GM23338 (cell line): ENCODE results near the gene MEOX2. TPM values are rescaled to one million over a fixed set of nuclear protein-coding genes. Genes with fewer than 3 reads are reported as not detected.

Source experiments
- ATAC-seq: fragments of 200-7000 bp; cut with Tn5 transposase; 3 replicates; pipeline ENCODE4 v1.9.1; 2020
- DNase-seq: peaks from one replicate; pipeline ENCODE4 v3.0.0-alpha.2; 2015; ENCODE audit warnings: low spot score
- H2AFZ ChIP-seq: fragments of 200-600 bp; sonication (generic); 2 replicates; pipeline ENCODE4 v1.8.0; 2016; ENCODE audit warnings: antibody characterized with exemption, mild to moderate bottlenecking, moderate library complexity
- H3F3A ChIP-seq: fragments of 200-600 bp; sonication (generic); replicated peaks from 2 replicates; pipeline ENCODE4 v1.8.0; 2017; ENCODE audit warnings: antibody characterized with exemption, mixed run types, low read depth
- H3K27ac ChIP-seq: fragments of 200-600 bp; sonication (generic); 2 replicates; pipeline ENCODE4 v1.6.1; 2016; ENCODE audit warnings: low read depth
- H3K27me3 ChIP-seq: fragments of 200-600 bp; sonication (generic); 2 replicates; pipeline ENCODE4 v1.8.0; 2016; ENCODE audit warnings: mild to moderate bottlenecking, mixed run types, moderate library complexity; ENCODE audit not compliant: insufficient read depth
- H3K36me3 ChIP-seq: fragments of 200-600 bp; sonication (generic); 2 replicates; pipeline ENCODE4 v1.8.0; 2016; ENCODE audit warnings: mild to moderate bottlenecking; ENCODE audit not compliant: insufficient read depth
- H3K4me1 ChIP-seq: fragments of 200-600 bp; sonication (generic); 2 replicates; pipeline ENCODE4 v1.8.0; 2016; ENCODE audit warnings: mild to moderate bottlenecking, moderate library complexity; ENCODE audit not compliant: insufficient read depth
- H3K4me2 ChIP-seq: fragments of 200-600 bp; sonication (generic); 2 replicates; pipeline ENCODE4 v1.7.1; 2017; ENCODE audit warnings: mixed run types
- H3K4me3 ChIP-seq: fragments of 200-600 bp; sonication (generic); 2 replicates; pipeline ENCODE4 v1.6.1; 2016; ENCODE audit warnings: mixed run types
- H3K79me2 ChIP-seq: fragments of 200-600 bp; sonication (generic); replicated peaks from 2 replicates; pipeline ENCODE4 v1.8.0; 2017; ENCODE audit warnings: mild to moderate bottlenecking; ENCODE audit not compliant: insufficient read depth
- H3K9me2 ChIP-seq: fragments of 200-600 bp; sonication (generic); 2 replicates; pipeline ENCODE4 v1.8.0; 2017; ENCODE audit not compliant: insufficient read depth
- H4K20me1 ChIP-seq: fragments of 200-600 bp; sonication (generic); replicated peaks from 2 replicates; pipeline ENCODE4 v1.8.0; 2017; ENCODE audit warnings: mild to moderate bottlenecking; ENCODE audit not compliant: insufficient read depth
- H3K27ac Mint-ChIP-seq: 2 replicates; pipeline ENCODE4 v1.8.0; 2020; ENCODE audit warnings: inconsistent platforms, mild to moderate bottlenecking, moderate library complexity, mixed read lengths
- H3K27me3 Mint-ChIP-seq: 3 replicates; pipeline ENCODE4 v1.8.0; 2022; ENCODE audit warnings: low read depth, mild to moderate bottlenecking, moderate library complexity, mixed read lengths, inconsistent platforms; ENCODE audit not compliant: insufficient read depth, poor library complexity
- H3K36me3 Mint-ChIP-seq: 3 replicates; pipeline ENCODE4 v1.8.0; 2021; ENCODE audit warnings: low read depth, mild to moderate bottlenecking, inconsistent platforms, moderate library complexity, mixed read lengths
- H3K4me1 Mint-ChIP-seq: 3 replicates; pipeline ENCODE4 v1.8.0; 2020; ENCODE audit warnings: mild to moderate bottlenecking, inconsistent platforms, mixed read lengths
- H3K4me3 Mint-ChIP-seq: 3 replicates; pipeline ENCODE4 v1.8.0; 2021; ENCODE audit warnings: moderate library complexity, mild to moderate bottlenecking, inconsistent platforms, mixed read lengths
- H3K9me3 Mint-ChIP-seq: 3 replicates; pipeline ENCODE4 v1.8.0; 2020; ENCODE audit warnings: moderate library complexity, mild to moderate bottlenecking, inconsistent platforms, mixed read lengths
- CREB1 ChIP-seq: fragments of 250-450 bp; sonication (Bioruptor Pico); IDR thresholded peaks from 2 replicates; pipeline ENCODE4 v1.5.0; 2020; ENCODE audit warnings: low read depth, mild to moderate bottlenecking, moderate library complexity
- EZH2phosphoT487 ChIP-seq: fragments of 200-600 bp; sonication (generic); IDR thresholded peaks from one replicate; pipeline ENCODE4 v1.8.1; 2018; ENCODE audit warnings: antibody characterized with exemption; ENCODE audit not compliant: unreplicated experiment
- JUNB ChIP-seq: IDR thresholded peaks from one replicate; pipeline ENCODE4 v1.6.1; 2016; ENCODE audit warnings: antibody characterized with exemption; ENCODE audit not compliant: unreplicated experiment
- POLR2AphosphoS5 ChIP-seq: IDR thresholded peaks from 2 replicates; pipeline ENCODE4 v1.6.1; 2016; ENCODE audit warnings: antibody characterized with exemption, low read depth
- STAT1 ChIP-seq: IDR thresholded peaks from one replicate; pipeline ENCODE4 v1.6.1; 2016; ENCODE audit warnings: antibody characterized with exemption; ENCODE audit not compliant: unreplicated experiment
- ZNF114 ChIP-seq: fragments of 250-450 bp; sonication (Bioruptor Pico); IDR thresholded peaks from 2 replicates; pipeline ENCODE4 v1.5.0; 2020; ENCODE audit warnings: mild to moderate bottlenecking, moderate library complexity
- ZNF331 ChIP-seq: fragments of 250-450 bp; sonication (Bioruptor Pico); IDR thresholded peaks from 2 replicates; pipeline ENCODE4 v1.5.0; 2020; ENCODE audit warnings: low read depth, mild to moderate bottlenecking, moderate library complexity
- polyA plus RNA-seq: library from polyadenylated mRNA; unstranded; fragments of >200 nt; fragmentation: Nextera tagmentation; extraction: Ambion mirVana; gene quantifications from 2 replicates; pipeline ENCODE4 v1.2.1, GENCODE V29; 2016
- total RNA-seq: library from RNA; depleted of rRNA; stranded (reverse); fragments of >200 nt; shearing (Covaris generic); gene quantifications from 2 replicates; pipeline ENCODE4 v1.2.3, GENCODE V29; 2014
- TF ChIP-seq, protein P1 (sequence below): IDR thresholded peaks from 2 replicates; pipeline ENCODE4 v1.6.1; 2016; ENCODE audit warnings: antibody characterized with exemption
- TF ChIP-seq, protein P2 (sequence below): IDR thresholded peaks from one replicate; pipeline ENCODE4 v1.6.1; 2018; ENCODE audit warnings: antibody characterized with exemption; ENCODE audit not compliant: unreplicated experiment
- TF ChIP-seq, protein P3 (sequence below): fragments of 250-450 bp; sonication (Bioruptor Pico); IDR thresholded peaks from 2 replicates; pipeline ENCODE4 v1.5.0; 2020; ENCODE audit warnings: mild to moderate bottlenecking, moderate library complexity

Gene MEOX2
- total and polyA plus RNA-seq, 2 experiments from 2014 or later = 0.50 to 1.2 TPM

DNA sequence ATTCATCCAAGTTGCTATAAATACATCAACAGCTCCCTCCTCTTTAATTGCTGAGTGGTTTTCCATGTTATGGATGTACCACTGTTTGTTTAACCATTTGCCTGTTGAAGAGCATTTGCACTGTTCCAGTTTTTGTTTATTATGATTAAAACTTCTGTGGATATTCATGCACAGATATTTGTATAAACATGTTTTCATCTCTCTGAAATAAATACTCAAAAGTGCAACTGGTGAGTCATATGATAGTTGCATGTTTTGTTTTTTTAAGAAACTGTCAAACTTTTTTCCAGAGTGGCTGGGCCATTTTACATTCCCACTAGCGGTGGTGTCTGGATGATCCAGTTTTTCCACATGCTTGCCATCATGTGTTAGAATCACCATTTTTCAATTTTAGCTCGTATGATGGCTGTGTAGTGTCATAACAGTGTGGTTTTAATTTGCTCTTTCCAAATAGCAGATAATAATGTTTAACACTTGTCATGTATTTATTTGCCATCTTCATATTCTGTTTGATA lies 33.6 kb downstream of the MEOX2 start:
- no peak for DNase-seq
- no peak overlapping the region for H2AFZ ChIP-seq
- no peaks in the 10 kb centered on the region for H3K4me1 ChIP-seq
- Mint-ChIP-seq H3K4me3 (no peak overlapping the region), H3K27me3 (no peaks in the 10 kb centered on the region), H3K27ac (no peak overlapping the region), H3K36me3 (no peaks in the 10 kb centered on the region), H3K9me3 (no peaks in the 10 kb centered on the region), H3K4me1 (peaks cover 6% of the 10 kb centered on the region; the same call in 2 of the 3 replicates)
- H3K4me3 ChIP-seq = no peak overlapping the region
- TF ChIP-seq POLR2AphosphoS5 = no peak
- TF ChIP-seq, protein P1, sequence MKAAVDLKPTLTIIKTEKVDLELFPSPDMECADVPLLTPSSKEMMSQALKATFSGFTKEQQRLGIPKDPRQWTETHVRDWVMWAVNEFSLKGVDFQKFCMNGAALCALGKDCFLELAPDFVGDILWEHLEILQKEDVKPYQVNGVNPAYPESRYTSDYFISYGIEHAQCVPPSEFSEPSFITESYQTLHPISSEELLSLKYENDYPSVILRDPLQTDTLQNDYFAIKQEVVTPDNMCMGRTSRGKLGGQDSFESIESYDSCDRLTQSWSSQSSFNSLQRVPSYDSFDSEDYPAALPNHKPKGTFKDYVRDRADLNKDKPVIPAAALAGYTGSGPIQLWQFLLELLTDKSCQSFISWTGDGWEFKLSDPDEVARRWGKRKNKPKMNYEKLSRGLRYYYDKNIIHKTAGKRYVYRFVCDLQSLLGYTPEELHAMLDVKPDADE = no peak
- no peaks in the 10 kb centered on the region for H3K27me3 ChIP-seq
- H3K9me2 ChIP-seq = no peaks in the 10 kb centered on the region
- H3K36me3 ChIP-seq = no peaks in the 10 kb centered on the region
- ATAC-seq = no peak
- H3K4me2 ChIP-seq = no peak overlapping the region
- no peaks in the 10 kb centered on the region for H3K79me2 ChIP-seq
- no peaks in the 10 kb centered on the region for H3F3A ChIP-seq
- no peaks in the 10 kb centered on the region for H4K20me1 ChIP-seq
- H3K27ac ChIP-seq = no peak overlapping the region

DNA sequence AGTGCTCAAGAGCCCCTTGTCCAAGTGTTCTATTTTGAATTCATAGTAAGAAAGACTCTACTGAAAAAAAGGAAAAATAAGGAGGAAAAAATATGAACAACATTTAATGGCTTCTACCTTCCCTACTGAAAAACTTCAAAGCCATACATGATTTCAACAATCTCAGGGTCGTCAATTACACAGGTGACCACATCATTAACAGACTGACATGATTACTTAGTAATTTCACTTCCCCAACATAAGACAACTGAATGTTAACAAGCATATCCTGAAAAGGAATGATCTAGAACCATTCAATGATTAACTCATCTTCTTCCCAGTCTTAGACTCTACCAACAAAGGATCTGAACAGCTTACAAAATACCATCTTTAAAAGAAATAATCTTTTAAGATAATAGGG lies 34.8 kb downstream of the MEOX2 start:
- Mint-ChIP-seq H3K27ac (no peak overlapping the region), H3K27me3 (no peaks in the 10 kb centered on the region), H3K4me1 (peaks cover 6% of the 10 kb centered on the region; the same call in 2 of the 3 replicates), H3K9me3 (no peaks in the 10 kb centered on the region), H3K4me3 (no peak overlapping the region), H3K36me3 (no peaks in the 10 kb centered on the region)
- ATAC-seq = no peak
- Histone ChIP-seq H3K79me2 (no peaks in the 10 kb centered on the region), H3K27me3 (no peaks in the 10 kb centered on the region), H3K4me3 (no peak overlapping the region), H3K27ac (no peak overlapping the region), H3F3A (no peaks in the 10 kb centered on the region), H3K36me3 (no peaks in the 10 kb centered on the region), H3K9me2 (no peaks in the 10 kb centered on the region), H2AFZ (no peak overlapping the region), H3K4me1 (no peaks in the 10 kb centered on the region), H3K4me2 (no peak overlapping the region), H4K20me1 (no peaks in the 10 kb centered on the region)
- no peak for DNase-seq
- no peak for TF ChIP-seq ZNF114 (CRISPR knock-in tag)
- TF ChIP-seq, protein P2, sequence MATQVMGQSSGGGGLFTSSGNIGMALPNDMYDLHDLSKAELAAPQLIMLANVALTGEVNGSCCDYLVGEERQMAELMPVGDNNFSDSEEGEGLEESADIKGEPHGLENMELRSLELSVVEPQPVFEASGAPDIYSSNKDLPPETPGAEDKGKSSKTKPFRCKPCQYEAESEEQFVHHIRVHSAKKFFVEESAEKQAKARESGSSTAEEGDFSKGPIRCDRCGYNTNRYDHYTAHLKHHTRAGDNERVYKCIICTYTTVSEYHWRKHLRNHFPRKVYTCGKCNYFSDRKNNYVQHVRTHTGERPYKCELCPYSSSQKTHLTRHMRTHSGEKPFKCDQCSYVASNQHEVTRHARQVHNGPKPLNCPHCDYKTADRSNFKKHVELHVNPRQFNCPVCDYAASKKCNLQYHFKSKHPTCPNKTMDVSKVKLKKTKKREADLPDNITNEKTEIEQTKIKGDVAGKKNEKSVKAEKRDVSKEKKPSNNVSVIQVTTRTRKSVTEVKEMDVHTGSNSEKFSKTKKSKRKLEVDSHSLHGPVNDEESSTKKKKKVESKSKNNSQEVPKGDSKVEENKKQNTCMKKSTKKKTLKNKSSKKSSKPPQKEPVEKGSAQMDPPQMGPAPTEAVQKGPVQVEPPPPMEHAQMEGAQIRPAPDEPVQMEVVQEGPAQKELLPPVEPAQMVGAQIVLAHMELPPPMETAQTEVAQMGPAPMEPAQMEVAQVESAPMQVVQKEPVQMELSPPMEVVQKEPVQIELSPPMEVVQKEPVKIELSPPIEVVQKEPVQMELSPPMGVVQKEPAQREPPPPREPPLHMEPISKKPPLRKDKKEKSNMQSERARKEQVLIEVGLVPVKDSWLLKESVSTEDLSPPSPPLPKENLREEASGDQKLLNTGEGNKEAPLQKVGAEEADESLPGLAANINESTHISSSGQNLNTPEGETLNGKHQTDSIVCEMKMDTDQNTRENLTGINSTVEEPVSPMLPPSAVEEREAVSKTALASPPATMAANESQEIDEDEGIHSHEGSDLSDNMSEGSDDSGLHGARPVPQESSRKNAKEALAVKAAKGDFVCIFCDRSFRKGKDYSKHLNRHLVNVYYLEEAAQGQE = no peak
- TF ChIP-seq, protein P1 = no peak
- TF ChIP-seq CREB1 = no peak
- TF ChIP-seq, protein P3, sequence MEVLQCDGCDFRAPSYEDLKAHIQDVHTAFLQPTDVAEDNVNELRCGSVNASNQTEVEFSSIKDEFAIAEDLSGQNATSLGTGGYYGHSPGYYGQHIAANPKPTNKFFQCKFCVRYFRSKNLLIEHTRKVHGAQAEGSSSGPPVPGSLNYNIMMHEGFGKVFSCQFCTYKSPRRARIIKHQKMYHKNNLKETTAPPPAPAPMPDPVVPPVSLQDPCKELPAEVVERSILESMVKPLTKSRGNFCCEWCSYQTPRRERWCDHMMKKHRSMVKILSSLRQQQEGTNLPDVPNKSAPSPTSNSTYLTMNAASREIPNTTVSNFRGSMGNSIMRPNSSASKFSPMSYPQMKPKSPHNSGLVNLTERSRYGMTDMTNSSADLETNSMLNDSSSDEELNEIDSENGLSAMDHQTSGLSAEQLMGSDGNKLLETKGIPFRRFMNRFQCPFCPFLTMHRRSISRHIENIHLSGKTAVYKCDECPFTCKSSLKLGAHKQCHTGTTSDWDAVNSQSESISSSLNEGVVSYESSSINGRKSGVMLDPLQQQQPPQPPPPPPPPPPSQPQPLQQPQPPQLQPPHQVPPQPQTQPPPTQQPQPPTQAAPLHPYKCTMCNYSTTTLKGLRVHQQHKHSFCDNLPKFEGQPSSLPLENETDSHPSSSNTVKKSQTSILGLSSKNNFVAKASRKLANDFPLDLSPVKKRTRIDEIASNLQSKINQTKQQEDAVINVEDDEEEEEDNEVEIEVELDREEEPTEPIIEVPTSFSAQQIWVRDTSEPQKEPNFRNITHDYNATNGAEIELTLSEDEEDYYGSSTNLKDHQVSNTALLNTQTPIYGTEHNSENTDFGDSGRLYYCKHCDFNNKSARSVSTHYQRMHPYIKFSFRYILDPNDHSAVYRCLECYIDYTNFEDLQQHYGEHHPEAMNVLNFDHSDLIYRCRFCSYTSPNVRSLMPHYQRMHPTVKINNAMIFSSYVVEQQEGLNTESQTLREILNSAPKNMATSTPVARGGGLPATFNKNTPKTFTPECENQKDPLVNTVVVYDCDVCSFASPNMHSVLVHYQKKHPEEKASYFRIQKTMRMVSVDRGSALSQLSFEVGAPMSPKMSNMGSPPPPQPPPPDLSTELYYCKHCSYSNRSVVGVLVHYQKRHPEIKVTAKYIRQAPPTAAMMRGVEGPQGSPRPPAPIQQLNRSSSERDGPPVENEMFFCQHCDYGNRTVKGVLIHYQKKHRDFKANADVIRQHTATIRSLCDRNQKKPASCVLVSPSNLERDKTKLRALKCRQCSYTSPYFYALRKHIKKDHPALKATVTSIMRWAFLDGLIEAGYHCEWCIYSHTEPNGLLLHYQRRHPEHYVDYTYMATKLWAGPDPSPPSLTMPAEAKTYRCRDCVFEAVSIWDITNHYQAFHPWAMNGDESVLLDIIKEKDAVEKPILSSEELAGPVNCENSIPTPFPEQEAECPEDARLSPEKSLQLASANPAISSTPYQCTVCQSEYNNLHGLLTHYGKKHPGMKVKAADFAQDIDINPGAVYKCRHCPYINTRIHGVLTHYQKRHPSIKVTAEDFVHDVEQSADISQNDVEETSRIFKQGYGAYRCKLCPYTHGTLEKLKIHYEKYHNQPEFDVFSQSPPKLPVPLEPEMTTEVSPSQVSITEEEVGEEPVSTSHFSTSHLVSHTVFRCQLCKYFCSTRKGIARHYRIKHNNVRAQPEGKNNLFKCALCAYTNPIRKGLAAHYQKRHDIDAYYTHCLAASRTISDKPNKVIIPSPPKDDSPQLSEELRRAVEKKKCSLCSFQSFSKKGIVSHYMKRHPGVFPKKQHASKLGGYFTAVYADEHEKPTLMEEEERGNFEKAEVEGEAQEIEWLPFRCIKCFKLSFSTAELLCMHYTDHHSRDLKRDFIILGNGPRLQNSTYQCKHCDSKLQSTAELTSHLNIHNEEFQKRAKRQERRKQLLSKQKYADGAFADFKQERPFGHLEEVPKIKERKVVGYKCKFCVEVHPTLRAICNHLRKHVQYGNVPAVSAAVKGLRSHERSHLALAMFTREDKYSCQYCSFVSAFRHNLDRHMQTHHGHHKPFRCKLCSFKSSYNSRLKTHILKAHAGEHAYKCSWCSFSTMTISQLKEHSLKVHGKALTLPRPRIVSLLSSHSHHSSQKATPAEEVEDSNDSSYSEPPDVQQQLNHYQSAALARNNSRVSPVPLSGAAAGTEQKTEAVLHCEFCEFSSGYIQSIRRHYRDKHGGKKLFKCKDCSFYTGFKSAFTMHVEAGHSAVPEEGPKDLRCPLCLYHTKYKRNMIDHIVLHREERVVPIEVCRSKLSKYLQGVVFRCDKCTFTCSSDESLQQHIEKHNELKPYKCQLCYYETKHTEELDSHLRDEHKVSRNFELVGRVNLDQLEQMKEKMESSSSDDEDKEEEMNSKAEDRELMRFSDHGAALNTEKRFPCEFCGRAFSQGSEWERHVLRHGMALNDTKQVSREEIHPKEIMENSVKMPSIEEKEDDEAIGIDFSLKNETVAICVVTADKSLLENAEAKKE (CRISPR knock-in tag) = no peak
- no peak for TF ChIP-seq ZNF331
- no peak for TF ChIP-seq EZH2phosphoT487
- no peak for TF ChIP-seq STAT1
- TF ChIP-seq JUNB = no peak
- no peak for TF ChIP-seq POLR2AphosphoS5
